MCF 10A (cell line): ENCODE results near the gene IMPDH2. TPM values are rescaled to one million over a fixed set of nuclear protein-coding genes. Genes with fewer than 3 reads are reported as not detected.

Experiments used
- BruUV-seq: library from RNA; stranded (reverse); fragments of 400-500 nt; replicated peaks from 2 replicates; lab custom pipeline; 2021; lab: Mats Ljungman, UMichigan
- CTCF ChIA-PET: fragments of 300-600 bp; sonication (Branson Sonifier 250); formaldehyde crosslinking; extraction: SDS; loops from one replicate; lab custom pipeline; 2021; ENCODE audit warnings: antibody characterized with exemption, inconsistent platforms; lab: Yijun Ruan, JAX
- POLR2A ChIA-PET: fragments of 300-600, 350-650 bp; sonication (Branson Sonifier 250); formaldehyde crosslinking; extraction: SDS; loops from one replicate; lab custom pipeline; 2020; ENCODE audit warnings: antibody characterized with exemption, inconsistent platforms; lab: Yijun Ruan, JAX
- DNase-seq: peaks from one replicate; pipeline ENCODE4 v3.0.0-alpha.2; 2018; ENCODE audit not compliant: unreplicated experiment
- H3K27ac Mint-ChIP-seq: one replicate; pipeline ENCODE4 v1.8.0; 2022; ENCODE audit warnings: mild to moderate bottlenecking, low read depth, mixed read lengths; ENCODE audit not compliant: unreplicated experiment
- H3K27me3 Mint-ChIP-seq: one replicate; pipeline ENCODE4 v1.8.0; 2022; ENCODE audit warnings: mixed read lengths; ENCODE audit not compliant: insufficient read depth, unreplicated experiment
- H3K36me3 Mint-ChIP-seq: one replicate; pipeline ENCODE4 v1.8.0; 2022; ENCODE audit warnings: mild to moderate bottlenecking, moderate library complexity, mixed read lengths; ENCODE audit not compliant: insufficient read depth, unreplicated experiment
- H3K4me1 Mint-ChIP-seq: one replicate; pipeline ENCODE4 v1.8.0; 2022; ENCODE audit warnings: mixed read lengths; ENCODE audit not compliant: insufficient read depth, unreplicated experiment
- H3K4me3 Mint-ChIP-seq: one replicate; pipeline ENCODE4 v1.8.0; 2022; ENCODE audit warnings: mild to moderate bottlenecking, moderate library complexity, mixed read lengths; ENCODE audit not compliant: unreplicated experiment
- H3K9me3 Mint-ChIP-seq: one replicate; pipeline ENCODE4 v1.8.0; 2022; ENCODE audit warnings: mixed read lengths; ENCODE audit not compliant: unreplicated experiment
- CTCF ChIP-seq: fragments of 200-600 bp; IDR thresholded peaks from one replicate; pipeline ENCODE4 v1.8.0; 2022; ENCODE audit warnings: antibody characterized with exemption, mild to moderate bottlenecking; ENCODE audit not compliant: unreplicated experiment
- intact Hi-C: fragments of 100-400 bp; cut with micrococcal nuclease; formaldehyde crosslinking; loops from 2 replicates; pipeline ENCODE4 v1.14.1; 2022
- total RNA-seq: library from RNA; stranded (reverse); gene quantifications from 2 replicates; pipeline ENCODE4 v1.2.3, GENCODE V29; 2022

Gene IMPDH2
- total RNA-seq, 1 experiment from 2014 or later: 476 TPM

- no peak for TF ChIP-seq CTCF
- H3K9me3 Mint-ChIP-seq: no peaks in the 10 kb centered on the region
- intact Hi-C loops: loop anchor here (10.0 kb wide), 1 partner anchor 131 kb away; no protein-coding TSS in a partner anchor
- no TSS peak for BruUV-seq
- no peak for DNase-seq
- peaks cover 26% of the 10 kb centered on the region for H3K4me1 Mint-ChIP-seq
- peaks cover 77% of the 10 kb centered on the region for H3K36me3 Mint-ChIP-seq
- ChIA-PET POLR2A (interaction anchor here (0.6 to 9.9 kb wide), 6 partner anchors 8 to 335 kb away, joined by 3 to 251 read pairs (median 66); partner anchors contain the start of genes P4HTM, QRICH1 and WDR6), CTCF (interaction anchor here (0.6 to 2.7 kb wide), 6 partner anchors 8 to 778 kb away, joined by 3 to 14 read pairs (median 6); partner anchors contain the start of gene USP19)
- peak overlapping the region; percentile 69 for H3K27ac Mint-ChIP-seq
- no peaks in the 10 kb centered on the region for H3K27me3 Mint-ChIP-seq
- H3K4me3 Mint-ChIP-seq: peak overlapping the region; percentile 89
Observed at GRCh38 chr3:49023775-49024174, 5.4 kb downstream of the IMPDH2 start.

GRCh38 chr3:49022688-49023171 is 6.5 kb downstream of the IMPDH2 start:
- CTCF ChIA-PET: interaction anchor here (0.6 to 2.7 kb wide), 19 partner anchors 9 to 1616 kb away, joined by 3 to 14 read pairs (median 4); partner anchors contain the start of genes ARIH2, USP19 and WDR6
- intact Hi-C loops: loop anchor here (10.0 kb wide), 1 partner anchor 132 kb away; no protein-coding TSS in a partner anchor
- peak; percentile 29 for DNase-seq

GRCh38 chr3:49021813-49022687 is 7.1 kb downstream of the IMPDH2 start, which contains the start of gene NDUFAF3:
Gene NDUFAF3, plus strand, starts transcription at chr3:49022121. Its CDS starts 24 bp downstream, at chr3:49022145.
- Mint-ChIP-seq H3K27me3 (no peaks in the 10 kb centered on the region), H3K36me3 (peaks cover 69% of the 10 kb centered on the region), H3K4me3 (peak within 1 kb of the TSS; percentile 89), H3K27ac (peak within 1 kb of the TSS; percentile 95), H3K4me1 (peaks cover 13% of the 10 kb centered on the region), H3K9me3 (no peaks in the 10 kb centered on the region)
- peak; percentile 95 for TF ChIP-seq CTCF
- peak; percentile 93 for DNase-seq
- BruUV-seq: TSS peak; percentile 43
- POLR2A ChIA-PET: interaction anchor here (0.6 to 9.9 kb wide), 35 partner anchors 7 to 456 kb away, joined by 3 to 251 read pairs (median 5); partner anchors contain the start of genes ARIH2, IMPDH2, IP6K2 and KLHDC8B
- CTCF ChIA-PET: interaction anchor here (0.6 to 2.7 kb wide), 21 partner anchors 10 to 1615 kb away, joined by 3 to 14 read pairs (median 4); partner anchors contain the start of genes ARIH2 and WDR6
- intact Hi-C loops: loop anchor here (10.0 kb wide), 1 partner anchor 133 kb away; no protein-coding TSS in a partner anchor

More at GRCh38 chr3:49022688-49023171, 6.5 kb downstream of the IMPDH2 start:
- POLR2A ChIA-PET: interaction anchor here (0.7 to 9.9 kb wide), 19 partner anchors 9 to 438 kb away, joined by 3 to 251 read pairs (median 5); partner anchors contain the start of genes IP6K2, LAMB2, NICN1 and P4HTM
- Mint-ChIP-seq H3K9me3 (no peaks in the 10 kb centered on the region), H3K27ac (peak overlapping the region; percentile 95), H3K36me3 (peaks cover 71% of the 10 kb centered on the region), H3K4me1 (peaks cover 16% of the 10 kb centered on the region), H3K27me3 (no peaks in the 10 kb centered on the region), H3K4me3 (peak overlapping the region; percentile 89)
- no TSS peak for BruUV-seq
- TF ChIP-seq CTCF: no peak
